Fibroblast of skin of right biceps (primary cell): ENCODE data around the gene OOSP1.
"Not testable (repeated sequence)": the region's sequence is repeated elsewhere in the genome, so short reads cannot be mapped to it uniquely, and the experiment has no call there.

ENCODE experiments used
- DNase-seq: peaks from one replicate; pipeline ENCODE4 v3.0.0-alpha.2; 2013

The OOSP1 gene, protein sequence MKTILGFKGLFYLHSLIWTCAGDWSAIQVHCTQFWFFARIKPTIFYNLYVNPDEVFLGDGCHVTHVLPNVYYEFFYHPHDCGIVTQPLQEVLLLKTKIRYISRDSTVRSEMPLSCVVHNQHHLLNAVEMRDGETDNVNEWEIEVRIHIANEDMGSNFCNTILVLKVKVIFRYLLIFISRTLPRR

DNA sequence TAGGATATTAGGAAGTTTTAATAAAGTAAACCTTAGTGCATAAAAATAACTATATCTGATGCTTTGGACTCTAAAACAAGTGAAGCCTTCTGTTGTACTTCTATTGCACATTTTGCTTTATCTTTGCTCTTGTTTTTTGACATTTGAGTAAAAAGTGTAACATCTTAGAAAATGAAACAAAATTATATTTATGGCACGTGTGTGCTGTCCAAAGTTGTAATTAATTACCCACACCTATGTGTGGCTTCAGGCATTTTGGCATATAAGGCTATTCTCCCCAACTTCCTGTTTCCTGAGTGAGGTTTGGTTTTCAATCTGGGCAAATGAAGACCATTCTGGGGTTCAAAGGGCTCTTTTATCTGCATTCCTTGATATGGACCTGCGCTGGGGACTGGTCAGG, at the start of gene OOSP1:
OOSP1 (plus strand) TSS at position 301 of the 400 bp plus-strand sequence; CDS start at position 324, 23 bp downstream.
- DNase-seq, result no peak

DNA sequence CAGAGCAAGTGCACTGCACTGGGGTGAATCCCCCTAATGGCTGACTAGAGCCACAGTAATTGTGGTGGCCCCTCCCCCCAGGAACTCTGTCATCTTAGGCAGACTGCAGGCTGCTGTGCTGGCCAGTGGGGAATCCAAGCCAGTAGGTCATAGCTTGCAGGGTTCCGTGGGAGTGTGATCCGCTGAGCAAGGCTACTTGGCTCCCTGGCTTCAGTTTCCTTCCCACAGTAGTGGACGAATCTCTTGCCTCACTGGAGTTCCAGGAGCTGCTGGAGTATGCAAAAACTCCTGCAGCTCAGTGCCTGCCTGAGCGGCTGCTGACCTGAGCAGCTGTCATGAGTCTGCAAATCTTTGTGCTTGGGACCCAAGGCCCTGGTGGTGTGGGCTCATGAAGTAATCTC, 46.5 kb upstream of the OOSP1 start:
- no peak for DNase-seq

DNA sequence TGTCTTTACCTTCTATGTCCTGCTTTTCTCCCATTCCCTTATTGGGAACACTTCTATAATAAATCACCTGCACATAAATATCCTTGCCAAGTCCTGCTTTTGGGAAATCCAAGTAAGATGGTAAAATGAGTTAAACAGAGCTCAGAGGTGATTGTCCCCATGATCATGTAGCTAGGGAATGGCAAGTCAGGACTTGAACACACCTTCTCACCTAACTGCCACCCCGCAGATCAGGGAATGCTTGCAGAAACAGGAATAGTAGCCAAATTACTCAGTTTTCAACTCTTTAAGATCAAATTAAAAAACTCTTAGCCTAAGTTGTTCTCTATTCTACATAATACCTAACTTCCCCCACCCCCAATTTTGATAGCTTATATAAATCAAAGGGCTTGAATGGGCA, 43.6 kb upstream of the OOSP1 start:
- DNase-seq, result no peak

- no peak for DNase-seq
Observed at GRCh38 chr11:59898046-59898445, 40.2 kb upstream of the OOSP1 start.

GRCh38 chr11:59898650-59899049, 39.6 kb upstream of the OOSP1 start:
- DNase-seq, result no peak

- no peak for DNase-seq
Observed at GRCh38 chr11:59899532-59899931, 38.7 kb upstream of the OOSP1 start.

DNA sequence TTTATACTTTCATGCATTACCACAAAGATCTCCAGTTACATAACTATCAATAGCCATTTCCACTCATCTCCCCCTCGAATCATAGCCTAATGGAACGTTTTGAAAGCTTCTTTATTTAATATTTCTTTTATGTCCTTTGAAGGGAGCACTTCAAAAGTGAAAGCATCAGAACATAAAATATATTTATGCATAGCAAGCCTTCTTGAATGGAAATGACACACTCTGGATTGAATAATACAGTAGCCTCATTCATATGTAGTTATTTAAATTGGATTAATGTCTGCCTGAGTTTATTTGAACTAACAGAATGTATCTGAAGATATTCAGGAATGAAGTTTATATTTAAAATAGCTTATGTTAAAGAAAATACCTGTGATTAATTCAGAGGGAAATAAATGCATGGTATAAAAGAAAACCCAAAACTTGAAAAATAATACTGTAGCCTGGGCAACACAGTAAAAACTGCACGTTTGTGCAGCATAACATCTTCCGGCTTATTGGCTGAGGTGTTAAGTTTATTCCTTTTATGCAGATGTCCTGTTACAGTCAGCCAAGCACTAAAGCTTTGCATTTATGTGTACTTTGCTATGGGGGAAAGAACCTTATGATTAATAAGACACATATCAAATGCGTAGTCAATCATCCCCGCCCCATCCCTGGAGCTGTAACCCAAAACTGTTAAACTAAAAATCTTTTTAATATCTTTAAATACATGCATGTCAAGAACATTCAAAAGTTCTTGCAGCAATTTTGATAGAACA, 37.7 kb upstream of the OOSP1 start:
- DNase-seq, result no peak

GRCh38 chr11:59901306-59901705, 36.9 kb upstream of the OOSP1 start:
- DNase-seq, result no peak

- DNase-seq, result not testable (repeated sequence)
Observed at GRCh38 chr11:59903569-59903968, 34.7 kb upstream of the OOSP1 start.

DNA sequence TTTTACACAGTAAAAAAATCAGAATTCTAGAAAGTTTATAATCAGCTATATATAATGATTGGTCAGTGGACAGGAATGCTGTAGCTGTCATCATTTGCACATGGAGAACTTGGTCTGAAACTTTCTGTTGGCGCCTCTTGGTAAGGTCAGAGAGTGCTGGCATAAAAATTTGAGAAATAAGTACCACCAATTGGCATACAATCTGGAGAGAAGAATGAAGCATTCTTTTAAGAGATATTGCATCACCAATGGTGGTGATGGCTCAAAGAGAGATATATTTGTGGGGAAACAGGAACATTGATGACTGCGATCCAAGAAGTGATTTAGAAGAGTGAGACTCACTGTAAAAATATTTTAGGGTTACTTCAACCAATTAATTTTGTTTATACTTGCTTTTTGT, 19.8 kb upstream of the OOSP1 start:
- DNase-seq, result no peak

GRCh38 chr11:59918987-59919589, 19.1 kb upstream of the OOSP1 start:
- DNase-seq, result peak; percentile 5

GRCh38 chr11:59923813-59924212, 14.4 kb upstream of the OOSP1 start:
- DNase-seq, result peak; percentile 3

DNA sequence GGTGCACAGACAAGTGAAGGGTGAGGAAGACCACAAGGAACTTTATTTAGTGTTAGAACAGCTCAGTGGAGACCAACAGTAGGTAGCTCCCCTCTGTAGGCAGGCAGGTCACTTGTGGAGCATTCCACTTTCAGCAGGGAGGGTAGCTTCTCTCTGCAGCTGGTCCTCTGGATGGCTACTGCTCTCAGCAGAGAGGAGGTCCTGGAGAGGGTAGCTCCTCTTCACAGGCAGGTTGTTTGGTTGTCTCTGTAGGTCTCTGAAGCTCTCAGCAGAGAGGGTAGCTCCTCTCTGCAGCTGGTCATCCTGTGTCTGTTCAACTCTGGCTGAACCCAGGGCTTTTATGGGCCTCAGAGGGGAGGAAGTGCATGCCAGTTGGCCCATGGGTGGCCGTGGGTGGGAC, 6.5 kb upstream of the OOSP1 start:
- DNase-seq, result no peak

GRCh38 chr11:59938718-59939117, 486 bp downstream of the OOSP1 start:
- no peak for DNase-seq

GRCh38 chr11:59939482-59939881, 1.2 kb downstream of the OOSP1 start:
- DNase-seq, result no peak

DNA sequence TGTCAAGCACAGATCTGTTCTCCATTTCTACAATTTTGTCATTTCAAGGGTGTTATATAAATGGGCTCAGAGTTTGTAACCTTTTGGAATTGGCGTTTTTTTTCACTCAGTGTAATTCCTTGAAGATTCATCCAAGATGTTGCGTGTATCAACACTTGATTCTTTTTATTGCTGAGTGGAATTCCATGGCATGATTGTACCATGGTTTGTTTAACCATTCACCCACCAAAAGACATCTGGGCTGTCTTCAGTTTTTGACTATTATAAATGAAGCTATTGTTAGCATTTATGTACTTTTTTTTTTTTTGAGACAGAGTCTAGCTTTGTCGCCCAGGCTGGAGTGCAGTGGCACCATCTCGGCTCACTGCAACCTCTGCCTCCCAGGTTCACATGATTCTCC, 2.9 kb downstream of the OOSP1 start:
- DNase-seq, result no peak

DNA sequence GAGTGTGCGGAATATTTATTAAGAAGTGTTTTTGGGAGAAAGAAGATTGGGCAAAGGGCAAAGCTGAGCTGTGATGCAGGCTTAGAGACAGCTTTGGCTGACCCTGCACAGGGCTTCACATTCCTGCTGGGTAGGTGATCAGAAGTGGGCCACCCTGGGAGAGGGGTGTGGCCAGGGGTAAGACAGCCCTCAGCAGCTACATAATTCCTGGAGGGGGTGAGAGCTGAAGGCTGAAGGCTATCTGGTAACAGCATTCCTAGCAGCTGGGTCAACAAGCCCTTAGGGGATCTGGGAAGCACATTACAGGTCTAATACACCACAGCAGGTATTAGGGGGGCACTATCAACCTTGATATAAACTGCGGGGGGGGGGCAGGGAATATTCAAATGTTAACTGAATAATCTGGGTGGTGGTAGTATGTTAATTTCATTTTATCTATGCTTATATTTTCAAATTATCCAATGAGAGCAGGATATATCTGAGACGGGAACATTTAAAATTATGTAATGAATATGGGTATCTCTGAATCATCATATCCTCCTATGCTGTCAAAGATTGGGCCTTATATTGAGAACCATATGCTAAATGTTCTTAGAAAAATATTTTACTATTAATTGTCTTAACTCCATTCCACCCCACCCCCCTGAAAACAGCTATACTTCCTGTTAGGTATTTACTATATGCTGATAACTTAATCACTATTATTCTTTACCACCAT, 5.9 kb downstream of the OOSP1 start:
- no peak for DNase-seq

GRCh38 chr11:59944720-59945119, 6.5 kb downstream of the OOSP1 start:
- DNase-seq, result no peak

DNA sequence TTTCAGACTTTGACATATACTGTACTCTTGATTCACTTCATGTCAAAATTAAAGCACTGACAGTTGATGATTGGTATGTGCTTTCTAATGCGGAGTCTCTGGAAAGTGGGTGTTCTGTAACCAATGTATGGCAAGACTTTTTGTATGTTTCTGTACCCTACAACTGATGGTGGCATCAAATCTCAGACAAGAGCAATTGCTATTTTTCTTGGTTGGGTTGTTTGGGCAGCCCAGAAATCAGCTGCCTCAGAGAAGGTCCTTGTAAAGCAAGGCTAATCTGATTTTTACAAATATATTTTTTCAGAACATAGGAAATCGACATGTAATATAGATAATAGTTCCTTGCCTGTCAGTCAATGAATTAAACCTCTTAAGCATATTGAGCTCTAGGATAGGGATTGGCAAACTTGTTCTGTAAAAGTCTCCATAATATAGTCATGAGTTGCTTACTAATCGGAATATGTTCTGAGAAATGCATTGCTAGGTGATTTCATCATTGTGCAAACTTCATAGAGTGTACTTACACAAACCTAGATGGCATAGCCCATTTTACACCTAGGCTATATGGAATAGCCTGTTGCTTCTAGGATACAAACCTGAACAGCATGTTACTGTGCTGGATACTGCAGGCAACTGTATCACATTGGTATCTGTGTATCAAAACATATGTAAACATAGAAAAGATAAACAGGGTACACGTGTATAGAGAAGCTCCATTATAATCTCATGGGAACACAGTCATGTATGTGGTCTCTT, 15.4 kb downstream of the OOSP1 start:
- DNase-seq, result no peak

DNA sequence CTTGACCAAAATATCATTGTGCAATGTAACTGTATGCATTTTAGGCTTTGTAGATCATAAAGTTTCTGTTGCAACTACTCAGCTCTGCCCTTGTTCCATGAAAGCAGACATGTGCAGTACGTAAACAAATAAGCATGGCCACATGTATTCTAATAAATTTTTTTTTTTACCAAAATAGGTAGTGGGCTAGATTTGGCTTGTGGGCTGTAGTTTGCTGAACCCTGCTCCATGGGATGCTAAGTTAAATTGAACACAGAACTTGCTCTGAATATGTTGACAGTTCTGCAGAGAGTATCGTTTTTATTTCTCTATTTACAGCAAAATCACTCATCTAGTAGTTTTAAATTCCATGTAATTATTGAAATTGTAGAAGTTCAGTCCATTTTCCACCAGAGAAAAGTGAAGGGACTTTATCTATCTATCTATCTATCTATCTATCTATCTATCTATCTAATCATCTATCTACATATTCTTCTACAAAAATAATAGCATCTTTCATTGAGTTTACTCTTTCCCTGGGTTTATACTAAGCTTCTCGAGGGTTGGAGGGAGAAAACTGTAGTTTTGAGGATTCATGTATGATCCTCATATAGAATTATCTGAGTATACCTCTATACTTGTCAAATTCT, 16.1 kb downstream of the OOSP1 start:
- no peak for DNase-seq

DNA sequence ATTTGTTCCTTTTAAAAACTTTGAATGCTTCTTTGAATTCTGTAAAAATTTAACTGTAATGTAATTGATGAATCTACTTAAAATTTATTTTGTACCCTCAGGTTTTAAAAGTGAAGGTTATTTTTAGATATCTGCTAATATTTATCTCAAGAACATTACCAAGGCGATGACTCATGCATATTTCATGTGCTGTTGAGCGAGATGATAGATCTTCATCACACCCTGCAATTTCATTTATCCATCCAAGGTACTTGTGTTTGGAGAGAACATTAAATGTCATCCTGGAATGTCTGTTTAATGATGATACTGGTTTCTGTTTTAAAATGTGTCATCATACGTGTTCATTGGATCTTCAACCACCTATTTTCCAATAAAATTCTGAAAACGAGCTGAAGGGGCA, 18.9 kb downstream of the OOSP1 start:
- DNase-seq, result no peak
